ENCODE measurements around the gene SVIL. TPM values are rescaled to one million over a fixed set of nuclear protein-coding genes. Genes with fewer than 3 reads are reported as not detected.

The SVIL gene
- total RNA-seq, 4 donors from 2014 or later, result 24.0 to 82.2 (median 49.7) TPM

DNA sequence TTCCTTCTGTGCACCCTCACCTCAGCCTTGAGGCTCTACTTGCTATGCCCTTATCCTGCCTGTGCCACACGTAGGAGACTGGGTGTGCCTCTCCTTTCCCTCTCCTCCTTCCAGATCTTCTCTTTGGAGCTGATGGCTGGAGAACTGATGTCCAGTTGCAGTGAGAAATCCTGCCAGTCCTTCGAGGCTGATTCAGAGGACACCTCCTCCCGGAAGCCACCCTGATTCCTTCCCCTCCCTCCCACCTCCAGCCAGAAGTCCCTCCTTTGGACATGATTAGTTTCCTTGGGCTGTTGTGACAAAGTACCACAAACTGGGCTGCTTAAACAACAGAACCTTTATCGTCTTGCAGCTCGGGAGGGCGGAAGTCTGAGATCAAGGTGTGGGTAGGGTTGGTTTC lies 184.4 kb downstream of the SVIL start:
- TF ChIP-seq, protein P1, sequence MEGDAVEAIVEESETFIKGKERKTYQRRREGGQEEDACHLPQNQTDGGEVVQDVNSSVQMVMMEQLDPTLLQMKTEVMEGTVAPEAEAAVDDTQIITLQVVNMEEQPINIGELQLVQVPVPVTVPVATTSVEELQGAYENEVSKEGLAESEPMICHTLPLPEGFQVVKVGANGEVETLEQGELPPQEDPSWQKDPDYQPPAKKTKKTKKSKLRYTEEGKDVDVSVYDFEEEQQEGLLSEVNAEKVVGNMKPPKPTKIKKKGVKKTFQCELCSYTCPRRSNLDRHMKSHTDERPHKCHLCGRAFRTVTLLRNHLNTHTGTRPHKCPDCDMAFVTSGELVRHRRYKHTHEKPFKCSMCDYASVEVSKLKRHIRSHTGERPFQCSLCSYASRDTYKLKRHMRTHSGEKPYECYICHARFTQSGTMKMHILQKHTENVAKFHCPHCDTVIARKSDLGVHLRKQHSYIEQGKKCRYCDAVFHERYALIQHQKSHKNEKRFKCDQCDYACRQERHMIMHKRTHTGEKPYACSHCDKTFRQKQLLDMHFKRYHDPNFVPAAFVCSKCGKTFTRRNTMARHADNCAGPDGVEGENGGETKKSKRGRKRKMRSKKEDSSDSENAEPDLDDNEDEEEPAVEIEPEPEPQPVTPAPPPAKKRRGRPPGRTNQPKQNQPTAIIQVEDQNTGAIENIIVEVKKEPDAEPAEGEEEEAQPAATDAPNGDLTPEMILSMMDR (IDR thresholded peaks at IDR 0.05; ENCODE audit: low read depth), result no peak

DNA sequence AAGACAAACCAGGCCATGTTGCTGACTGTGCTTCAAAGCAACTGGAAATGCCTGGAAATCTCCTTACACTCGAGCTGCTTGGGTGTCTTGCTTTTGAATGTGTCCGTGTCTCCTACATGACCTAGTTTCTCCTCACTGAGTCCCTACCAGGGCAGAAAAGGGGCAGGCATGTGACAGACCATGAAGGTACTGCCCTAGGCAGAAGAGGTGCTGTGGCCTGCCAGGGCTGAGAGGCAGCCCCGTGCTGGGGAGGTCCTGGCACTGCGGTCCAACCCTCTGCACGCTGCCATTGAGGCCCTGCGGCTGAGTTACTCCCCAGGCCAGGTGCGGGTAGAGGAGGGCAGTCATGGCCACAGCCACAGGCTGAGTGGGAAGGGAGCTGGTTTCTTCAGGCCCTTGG lies 186.6 kb downstream of the SVIL start:
- TF ChIP-seq, protein P1 (IDR thresholded peaks at IDR 0.05; ENCODE audit: low read depth), result no peak

DNA sequence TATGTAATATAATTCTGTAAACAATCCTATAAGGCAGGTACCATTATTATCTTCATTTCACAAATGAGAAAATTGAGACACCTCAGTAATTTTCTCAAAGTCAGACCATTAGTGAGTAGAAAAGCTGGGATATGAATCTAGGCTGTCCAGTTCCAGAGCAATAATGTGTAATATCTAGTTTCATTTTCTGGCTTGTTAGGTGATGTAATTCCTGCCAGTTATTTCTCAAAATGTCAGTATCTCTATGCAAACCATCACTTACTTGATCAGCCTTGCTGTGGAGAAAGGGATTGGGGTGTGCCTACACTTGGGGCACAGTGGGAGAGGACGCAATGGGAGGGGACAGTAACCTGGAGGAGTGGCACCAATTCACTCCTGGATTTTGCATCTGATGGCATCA lies 188.4 kb downstream of the SVIL start:
- TF ChIP-seq, protein P1 (IDR thresholded peaks at IDR 0.05; ENCODE audit: low read depth), result no peak

DNA sequence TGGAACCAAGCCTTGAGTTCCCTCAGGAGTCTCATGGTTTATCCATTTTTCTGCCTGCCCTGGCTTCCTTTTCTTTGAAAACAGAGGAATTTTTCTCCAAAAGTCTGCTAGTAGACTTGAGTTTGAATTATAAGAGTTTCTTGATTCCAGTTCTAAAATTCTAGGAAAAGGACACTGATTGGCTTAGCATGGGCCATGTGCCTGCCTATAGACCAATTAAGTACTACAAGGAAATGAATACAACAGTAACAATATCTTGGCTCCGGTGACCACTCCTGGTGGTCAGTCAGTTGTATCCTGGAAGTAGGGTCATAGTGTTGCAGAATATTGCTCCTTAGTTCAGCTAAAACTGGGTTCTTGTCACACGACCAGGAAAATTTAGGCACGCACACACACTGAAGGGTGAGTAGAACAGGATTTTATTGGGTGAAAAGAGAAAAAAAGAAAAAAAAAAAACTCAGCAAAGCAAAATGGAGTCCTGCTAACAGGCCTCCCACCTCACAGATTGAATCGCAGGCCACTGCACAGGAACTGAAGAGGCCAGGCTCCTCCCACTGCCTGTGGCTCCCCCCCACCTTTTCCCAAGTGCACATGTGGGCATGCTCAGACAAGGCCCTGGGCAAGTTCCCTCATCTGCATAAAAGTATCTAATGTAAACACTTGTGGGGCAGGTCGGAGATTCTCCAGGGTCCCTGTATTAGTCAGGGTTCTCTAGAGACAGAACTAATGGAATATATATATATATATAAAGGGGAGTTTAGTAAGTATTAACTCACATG lies 190.8 kb downstream of the SVIL start:
- TF ChIP-seq, protein P1 (IDR thresholded peaks at IDR 0.05; ENCODE audit: low read depth), result no peak

GRCh38 chr10:29440981-29441380 lies 193.8 kb downstream of the SVIL start:
- TF ChIP-seq, protein P1 (IDR thresholded peaks at IDR 0.05; ENCODE audit: low read depth), result no peak

GRCh38 chr10:29438271-29438670 lies 196.5 kb downstream of the SVIL start:
- TF ChIP-seq, protein P1 (IDR thresholded peaks at IDR 0.05; ENCODE audit: low read depth), result no peak

- TF ChIP-seq, protein P1 (IDR thresholded peaks at IDR 0.05; ENCODE audit: low read depth), result no peak
Observed at GRCh38 chr10:29437871-29438270, 196.9 kb downstream of the SVIL start.
